Retina (tissue), 1 donor: Measurements from ENCODE around the gene MXD4.
"Not testable (repeated sequence)": the region's sequence is repeated elsewhere in the genome, so short reads cannot be mapped to it uniquely, and the experiment has no call there.

Experiments
- DNase-seq: peaks from one replicate; pipeline ENCODE4 v3.0.0-alpha.2; 2016

MXD4 gene

DNA sequence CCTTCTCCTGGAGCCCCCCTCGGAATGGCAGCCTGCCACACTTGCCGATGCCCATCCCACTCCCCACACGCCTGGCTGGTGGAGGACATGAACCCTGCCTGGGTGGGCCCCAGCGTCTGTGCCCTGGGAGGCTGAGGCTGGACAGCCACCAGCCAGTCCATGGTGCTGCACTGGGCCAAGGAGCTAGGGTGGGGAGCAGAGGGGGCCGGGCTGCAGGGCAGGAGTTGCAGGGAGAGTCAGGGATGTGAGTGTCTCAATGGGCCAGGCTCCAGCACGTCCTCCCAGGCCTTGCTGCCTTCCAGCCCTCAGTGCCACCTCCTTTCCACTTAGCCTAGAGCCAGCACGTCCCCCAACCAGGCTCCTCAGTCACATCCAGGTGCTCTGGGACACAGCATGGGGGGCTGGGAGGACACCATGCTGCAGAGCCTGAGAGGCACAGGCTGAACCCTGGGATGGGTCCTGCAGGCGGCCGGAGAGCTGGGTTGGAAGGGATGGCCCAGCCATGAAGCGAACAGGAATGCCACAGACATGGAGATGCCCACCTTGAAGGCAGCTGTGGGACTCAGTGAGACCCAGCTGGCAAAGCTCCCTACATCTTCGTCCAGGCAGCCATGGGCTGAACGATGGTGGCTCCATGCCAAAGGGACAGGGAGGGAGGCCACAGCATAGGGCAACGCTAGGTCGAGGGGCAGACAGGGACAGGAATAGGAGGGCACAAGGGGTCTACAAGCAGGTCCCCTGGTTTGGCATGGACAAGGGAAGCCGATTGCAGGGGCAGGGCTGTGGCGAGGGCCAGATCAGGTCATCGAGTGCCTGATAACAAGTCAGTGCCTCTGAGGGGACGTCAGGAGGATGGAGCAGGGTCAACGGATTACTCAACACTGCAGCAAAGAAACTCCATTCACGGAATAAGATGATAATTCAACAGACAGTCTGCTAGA is 30.1 kb upstream of the MXD4 start:
- no peak for DNase-seq

DNA sequence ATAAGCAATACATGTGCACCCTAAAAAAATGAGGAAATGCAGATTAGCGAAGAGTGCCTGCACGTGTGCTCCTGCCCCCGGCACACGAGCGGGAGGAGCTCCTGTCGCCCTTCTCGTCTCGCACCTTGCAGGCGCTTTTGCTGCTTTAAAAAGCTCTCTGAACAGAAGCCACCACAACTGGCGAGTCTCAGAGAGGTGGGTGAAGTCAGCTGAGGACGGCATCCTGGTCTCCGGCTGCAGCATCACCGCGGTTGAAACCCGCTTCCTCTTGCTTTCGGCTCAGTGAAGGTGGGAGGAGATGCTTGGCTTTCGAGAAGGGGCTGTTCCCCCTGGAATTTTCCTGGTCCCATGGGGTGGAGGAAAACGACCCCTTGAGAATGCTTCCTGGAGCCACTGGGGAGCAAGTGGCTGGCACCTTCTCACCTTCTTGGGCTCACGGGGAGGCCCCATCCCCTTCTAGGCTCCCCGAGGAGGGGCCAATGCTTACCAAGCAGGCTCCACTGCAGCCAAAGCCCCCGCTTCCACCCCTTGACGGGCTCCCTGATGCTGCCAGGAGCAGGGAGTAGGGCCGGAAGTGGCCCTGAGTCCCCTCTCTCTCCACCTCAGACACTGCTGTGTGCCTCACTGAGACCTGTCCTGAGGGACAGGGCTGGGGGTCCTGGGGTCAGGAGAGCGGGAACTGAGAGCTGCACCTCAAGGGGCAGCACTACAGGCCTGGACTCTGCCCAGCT is 29.2 kb upstream of the MXD4 start:
- no peak for DNase-seq

DNA sequence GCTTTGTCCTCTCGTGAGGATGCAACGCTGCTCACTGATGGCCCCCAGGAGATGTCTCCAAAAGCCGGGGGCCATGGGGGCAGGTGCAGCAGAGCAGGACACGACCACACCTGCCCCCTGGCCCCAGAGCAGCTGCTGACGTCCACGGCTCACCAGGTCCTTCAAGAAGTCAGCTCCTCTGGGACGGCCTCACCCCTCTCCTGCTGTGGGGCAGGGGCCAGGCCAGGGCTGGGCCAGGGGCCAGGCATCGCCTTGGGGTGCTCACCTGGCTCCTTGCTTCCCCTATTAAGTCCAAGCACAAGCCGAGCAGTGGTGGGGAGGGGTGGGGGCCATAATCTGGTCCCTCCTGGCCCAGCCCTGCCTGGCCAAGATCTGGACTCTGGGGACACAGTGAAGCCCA is 28.6 kb upstream of the MXD4 start:
- DNase-seq = no peak

DNA sequence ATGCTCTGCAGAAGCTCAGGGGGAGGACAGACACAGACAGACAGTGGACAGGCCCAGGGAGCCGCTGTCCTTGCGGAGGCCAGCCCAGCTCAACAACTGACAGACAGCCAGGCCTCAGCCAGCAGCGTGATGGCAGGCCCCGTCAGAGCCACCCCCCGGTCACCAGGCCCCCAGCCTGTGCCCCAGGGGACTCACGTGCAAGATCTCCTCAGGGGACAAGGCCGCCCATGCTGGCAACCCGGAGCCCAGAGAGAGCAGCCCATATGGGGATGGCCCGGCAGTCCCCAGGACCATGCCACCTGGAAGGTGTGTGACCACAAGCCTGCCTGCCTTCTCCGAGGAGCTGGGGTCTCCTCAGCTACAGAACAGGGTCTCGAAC is 28.0 kb upstream of the MXD4 start:
- no peak for DNase-seq

DNA sequence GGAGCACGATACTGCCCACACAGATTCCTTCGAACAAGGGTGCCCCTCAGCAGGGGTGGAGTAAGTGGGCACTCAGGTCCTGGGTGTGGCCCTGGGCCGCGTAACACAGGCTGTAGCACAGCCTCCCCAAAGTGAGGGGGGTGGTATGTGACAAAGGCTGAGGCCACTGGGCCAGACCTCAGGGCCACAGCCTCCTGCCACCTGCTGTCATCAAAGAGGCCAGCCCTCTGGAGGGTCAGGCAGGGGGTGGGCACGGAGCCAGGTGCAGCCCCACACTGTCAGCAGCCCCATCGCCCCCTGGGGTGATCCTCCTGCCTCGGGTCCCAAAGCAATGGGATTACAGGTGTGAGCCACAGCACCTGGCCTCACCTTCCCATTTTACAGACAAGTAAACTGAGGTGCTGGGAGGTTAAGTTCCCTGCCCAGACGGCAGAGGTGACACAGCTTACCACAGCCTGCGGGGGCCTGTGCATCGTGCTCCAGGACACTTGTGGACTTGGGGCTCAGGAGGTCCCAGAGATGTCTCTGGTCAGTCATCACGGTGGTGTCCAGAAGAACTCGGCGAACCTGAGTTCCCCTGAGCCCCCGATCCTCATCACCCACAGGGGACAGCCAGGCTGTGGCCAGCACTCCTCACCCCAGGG is 27.5 kb upstream of the MXD4 start:
- DNase-seq = no peak

DNA sequence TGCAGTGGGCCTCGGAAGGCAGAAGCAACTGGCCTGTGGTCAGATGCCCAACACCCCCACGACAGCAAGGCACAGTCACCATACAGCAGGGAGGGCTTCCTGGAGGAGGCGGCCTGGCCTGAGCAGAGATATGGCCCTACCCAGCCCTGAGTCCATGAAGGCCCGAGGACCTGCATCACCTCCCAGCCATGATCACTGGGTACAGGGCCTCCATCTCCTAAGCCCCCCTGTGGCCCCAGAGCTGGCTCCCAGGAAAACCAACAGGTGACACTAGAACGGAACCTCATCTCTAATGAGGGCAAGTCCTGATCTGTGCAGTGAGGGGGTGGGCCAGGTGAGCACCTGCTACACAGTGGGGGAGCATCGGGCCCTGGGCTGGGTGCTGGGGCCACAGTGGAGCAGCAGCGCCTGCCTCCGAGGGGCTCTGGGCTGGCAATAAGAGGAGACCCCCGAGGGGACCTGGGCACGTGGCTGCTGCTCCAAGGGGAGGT is 26.2 kb upstream of the MXD4 start:
- DNase-seq = no peak

DNA sequence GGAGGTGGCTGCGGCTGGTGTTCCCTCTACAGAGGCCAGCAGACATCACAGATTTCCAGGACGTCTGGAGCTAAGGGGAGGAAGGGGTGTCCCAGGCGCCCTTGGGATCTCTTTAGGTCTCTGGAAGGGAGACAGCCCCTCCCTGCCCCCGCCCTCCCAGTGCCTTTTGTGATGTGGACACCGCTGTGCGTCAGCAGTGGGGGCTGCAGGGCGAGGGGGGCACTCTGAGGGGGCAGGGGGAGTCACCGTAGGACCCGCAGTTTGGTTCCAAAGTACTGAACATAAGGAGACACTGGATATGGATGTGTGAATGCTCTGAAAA is 25.6 kb upstream of the MXD4 start:
- no peak for DNase-seq

DNA sequence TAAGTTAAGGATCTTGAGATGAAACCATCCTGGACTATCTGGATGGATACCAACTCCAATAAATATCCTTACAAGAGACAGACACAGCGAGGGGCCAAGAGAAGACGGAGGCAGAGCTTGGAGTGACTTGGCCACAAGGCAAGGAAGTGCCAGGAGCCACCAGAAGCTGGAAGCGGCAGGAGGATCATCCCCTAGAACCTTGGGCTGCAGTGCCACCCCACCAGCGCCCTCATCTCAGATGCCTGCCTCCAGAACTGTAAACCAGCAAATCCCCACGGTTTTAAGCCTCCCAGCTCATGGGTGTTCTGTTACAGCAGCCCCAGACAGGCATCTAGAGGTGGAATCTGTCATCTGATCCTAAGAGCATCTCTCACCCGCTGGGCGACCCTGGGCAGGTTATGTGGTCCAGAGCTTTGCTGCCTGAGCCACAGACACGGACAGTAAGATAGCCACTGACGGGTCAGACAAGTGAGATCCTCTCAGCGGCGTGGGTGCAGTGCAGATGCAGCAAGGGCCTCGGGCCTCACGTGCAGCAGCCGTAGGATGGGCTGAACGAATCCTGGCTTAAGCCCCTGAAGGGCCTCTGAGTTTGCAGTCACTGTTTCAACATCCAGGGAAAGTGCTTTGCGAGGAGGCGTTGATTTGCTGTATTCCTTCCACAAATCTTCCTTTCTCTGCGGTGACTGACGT is 25.1 kb upstream of the MXD4 start:
- DNase-seq = no peak

DNA sequence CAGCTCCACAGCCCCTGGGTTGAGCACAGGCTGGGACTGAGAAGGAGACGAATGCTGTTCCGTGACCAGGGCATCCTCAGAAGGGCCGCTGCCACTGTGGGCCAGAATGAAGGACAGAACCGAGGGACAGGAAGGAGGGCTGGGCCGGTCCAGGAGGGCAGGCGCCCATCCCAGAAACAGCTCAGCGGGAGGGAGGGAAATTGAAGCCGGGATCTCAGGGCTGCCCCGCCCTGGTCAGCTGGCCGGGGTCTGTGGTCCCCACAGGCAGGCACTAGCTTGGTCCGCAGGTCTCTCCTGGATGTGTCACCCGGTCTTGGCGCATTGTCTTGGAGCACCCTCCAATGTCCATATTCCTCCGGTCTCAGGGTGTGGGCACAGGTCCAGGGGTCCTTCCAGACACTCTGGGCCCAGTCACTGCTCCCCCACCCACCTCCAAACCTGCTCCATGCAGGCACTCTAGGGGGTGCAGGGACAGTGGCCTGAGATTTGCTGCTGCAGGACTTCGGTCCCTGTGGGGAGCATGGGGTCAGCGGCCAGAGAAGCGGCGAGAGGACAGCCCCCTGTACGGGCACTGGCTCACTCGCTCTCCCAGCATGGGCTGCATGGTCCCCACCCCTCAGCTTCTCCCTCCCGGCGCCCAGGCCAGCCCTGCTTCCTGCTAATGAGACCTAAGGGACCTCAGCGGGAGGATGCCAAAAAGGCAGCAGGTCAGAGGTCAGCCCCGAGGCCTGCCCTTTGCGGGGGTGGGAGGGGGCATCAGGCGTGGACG is 23.9 kb upstream of the MXD4 start:
- DNase-seq = no peak

DNA sequence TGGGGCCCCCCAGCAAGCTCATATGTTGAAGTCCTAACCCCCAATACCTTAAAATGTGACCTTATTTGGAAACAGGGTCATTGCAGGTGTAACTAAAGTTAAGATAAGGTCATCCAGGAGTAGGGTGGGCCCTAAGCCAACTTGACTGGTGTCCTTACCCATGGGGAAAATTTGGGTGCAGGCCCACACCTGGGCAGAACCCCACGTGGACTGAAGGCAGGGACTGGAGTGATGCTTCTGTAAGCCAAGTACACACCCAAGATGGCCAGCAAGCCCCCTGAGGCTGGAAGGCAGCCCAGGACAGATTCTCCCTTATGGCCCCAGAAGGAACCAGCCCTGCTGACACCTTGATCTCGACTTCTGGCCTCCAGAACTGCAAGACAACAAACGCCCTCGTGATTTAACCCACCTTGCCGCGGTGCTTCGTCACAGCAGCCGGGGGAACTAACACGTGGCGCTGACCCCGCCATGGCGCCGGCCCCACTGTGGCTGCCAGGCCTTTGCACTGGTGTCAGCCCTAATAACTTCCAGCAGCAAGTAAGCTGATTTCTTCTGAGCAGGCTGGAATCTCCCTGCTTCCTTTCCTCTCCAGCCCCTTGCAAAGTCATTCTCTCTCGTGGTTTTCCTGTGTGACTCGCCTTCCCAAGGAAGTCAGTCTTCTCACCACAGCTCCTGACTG is 23.2 kb upstream of the MXD4 start:
- DNase-seq = no peak

DNA sequence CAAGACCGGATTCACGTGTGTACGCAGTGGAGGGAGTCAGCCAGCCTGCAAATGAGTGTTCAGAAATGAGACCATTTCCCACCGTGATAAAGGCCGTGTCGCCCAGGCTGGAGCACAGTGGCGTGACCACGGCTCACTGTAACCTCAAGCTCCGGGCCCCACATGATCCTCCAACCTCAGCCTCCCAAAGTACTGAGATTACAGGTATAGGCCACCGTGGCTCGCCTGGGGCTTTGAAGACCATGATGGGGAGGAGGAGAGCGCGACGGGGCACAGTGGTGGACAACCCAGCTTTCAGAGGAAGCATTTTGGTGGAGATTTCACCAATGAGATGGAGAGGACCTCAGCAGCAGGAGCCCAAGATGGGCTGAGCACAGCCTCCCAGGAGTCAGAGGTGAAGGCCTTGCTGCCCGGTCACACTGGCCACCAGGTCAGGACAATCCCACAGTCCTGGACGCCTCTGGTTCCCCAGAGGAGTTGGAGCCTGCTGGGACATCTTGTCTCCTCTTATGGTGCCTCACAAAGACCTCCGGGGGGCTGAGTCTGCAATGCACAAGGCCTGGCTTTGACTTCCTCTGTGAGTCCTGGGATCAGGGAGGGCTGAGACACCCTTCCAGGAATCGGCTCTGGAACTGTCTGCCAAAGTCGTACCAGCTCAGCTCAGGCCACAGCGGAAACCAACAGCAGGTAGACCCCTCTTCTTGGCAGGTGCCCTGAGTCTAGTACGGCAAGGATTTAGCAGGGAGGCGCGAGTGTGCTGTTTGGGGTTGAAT is 22.4 kb upstream of the MXD4 start:
- no peak for DNase-seq

DNA sequence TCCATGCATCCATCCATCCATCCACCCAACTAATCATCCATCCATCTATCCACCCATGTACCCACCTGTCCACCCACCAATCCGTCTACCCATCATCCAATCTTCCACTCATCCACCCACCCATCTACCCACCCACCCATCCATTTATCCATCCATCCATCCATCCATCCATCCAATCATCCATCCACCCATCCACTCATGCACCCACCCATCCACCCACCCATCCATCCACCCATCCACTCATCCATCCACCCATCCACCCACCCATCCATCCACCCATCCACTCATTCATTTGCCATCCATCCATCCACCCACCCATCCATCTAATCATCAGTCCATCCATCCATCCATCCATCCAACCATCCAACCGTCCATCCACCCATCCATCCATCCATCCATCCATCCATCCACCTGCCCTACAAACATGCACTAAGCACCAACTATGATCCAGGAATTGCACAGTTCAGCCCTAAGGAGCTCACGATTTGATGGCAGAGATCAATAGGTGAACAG is 21.3 kb upstream of the MXD4 start:
- DNase-seq = no peak

DNA sequence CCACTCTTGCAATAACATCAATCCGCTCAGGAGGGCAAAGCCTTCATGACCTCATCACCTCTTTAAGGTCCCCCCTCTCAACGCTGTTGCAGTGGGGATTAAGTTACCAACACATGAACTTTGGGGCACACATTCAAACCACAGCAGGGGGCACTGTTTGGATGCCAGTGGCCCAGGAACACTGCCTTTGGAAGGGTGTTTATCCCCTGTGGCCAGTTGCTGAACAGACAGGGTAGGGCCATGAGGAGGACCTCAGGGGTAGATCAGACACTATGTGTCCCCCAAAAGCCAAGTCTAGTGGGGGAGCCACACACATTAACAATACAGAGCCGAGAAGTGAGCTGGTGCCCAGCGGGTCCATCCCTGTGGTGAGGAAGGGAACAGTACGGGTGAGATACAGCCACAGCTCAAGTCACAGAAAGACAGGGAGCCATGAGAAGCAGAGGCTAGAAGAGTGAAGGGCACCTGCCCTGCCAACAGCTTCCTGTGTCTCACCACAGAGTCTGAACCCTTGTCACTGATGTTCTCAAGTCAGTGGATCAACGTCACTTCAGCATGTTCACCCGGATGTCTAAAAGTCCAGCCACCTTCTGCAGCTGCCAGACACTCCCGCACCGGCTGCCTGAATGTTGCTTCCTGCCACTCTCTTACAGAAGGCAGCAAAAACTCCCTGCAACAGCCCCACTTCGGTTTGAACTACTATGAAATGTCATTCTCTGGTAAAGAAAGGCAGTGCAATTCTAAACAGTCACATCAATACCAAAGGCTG is 19.9 kb upstream of the MXD4 start:
- no peak for DNase-seq

DNA sequence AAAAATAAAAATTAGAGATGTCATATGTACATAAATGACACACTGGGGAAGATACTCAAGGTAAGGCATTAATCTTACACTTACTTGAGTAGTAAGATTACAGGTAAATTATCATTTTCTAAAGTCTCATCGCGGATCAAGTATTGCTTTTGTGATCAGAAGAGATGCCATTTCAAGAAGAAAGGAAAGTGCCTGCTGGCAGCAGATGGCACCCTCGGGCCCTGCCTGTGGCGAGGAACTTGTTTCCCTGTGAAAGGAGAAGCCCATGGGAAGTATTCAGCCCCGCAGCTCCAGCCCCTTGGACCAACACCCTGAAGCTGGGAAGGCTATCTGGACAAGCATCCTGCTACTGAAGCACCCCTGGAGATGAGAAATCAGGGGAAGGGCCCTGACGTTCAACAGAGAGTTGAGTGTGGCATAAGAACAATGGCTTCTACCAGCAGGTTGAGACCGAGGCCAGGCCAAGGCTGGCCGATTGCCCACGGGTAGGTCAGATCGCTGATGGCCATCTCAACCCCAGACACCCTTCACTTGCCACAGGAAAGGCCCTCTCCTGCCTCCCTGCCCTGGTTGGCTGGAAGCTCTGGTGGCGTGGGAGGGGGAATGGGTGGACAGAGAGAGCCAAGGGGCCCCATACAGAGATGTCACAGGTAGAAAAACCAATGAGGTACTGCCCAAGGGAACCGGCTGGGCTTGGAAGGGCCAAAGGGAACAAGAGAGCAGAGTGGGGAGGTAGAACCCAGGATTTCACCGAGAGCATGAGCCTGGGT is 18.8 kb upstream of the MXD4 start:
- no peak for DNase-seq

DNA sequence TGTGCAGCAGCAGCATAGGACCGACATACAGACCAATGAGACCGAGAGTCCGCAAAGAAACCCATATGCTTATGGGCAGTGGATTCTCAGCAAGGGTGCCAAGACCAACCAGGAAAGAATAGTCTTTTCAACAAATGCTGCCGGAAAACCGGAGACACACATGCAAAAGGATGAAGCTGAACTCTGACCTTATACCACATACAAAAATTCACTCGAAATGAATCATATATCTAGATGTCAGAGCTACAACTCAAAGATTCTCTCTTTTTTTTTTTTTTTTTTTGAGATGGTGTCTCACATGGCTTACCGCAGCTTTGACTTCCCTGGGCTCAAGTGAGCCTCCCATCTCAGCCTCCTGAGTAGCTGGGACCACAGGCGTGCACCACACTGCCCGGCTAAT is 16.0 kb upstream of the MXD4 start:
- DNase-seq = no peak

DNA sequence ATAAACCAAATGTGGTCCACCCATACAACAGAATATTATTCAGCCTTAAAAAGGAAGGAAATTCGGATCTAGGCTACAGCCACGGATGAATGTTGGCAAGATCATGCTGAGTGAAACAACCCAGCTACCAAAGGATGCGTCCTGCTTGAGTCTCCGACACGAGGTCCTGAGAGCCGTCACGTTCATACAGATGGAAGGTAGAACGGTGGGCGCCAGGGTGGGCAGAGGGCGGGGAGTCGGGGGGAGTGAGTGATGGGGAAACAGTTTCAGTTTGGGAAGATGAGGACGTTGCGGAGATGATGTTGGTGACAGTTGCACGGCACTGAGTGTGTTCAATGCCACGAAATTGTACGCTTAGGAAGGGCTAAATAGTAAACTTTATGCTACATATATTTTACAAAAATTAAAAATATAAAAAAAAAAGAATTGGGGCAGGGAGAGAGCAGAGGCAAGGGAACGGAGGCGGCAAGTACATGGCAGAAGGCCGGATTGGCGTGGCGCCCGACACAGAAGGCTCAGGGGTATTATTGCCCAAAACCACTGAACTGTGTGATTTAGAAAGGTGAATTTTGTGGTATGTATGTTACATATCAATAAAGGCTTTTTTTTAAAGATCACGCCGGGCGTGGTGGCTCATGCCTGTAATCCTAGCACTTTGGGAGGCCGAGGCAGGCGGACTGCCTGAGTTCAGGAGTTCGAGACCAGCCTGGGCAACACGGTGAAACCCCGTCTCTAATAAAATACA is 14.8 kb upstream of the MXD4 start:
- no peak for DNase-seq

DNA sequence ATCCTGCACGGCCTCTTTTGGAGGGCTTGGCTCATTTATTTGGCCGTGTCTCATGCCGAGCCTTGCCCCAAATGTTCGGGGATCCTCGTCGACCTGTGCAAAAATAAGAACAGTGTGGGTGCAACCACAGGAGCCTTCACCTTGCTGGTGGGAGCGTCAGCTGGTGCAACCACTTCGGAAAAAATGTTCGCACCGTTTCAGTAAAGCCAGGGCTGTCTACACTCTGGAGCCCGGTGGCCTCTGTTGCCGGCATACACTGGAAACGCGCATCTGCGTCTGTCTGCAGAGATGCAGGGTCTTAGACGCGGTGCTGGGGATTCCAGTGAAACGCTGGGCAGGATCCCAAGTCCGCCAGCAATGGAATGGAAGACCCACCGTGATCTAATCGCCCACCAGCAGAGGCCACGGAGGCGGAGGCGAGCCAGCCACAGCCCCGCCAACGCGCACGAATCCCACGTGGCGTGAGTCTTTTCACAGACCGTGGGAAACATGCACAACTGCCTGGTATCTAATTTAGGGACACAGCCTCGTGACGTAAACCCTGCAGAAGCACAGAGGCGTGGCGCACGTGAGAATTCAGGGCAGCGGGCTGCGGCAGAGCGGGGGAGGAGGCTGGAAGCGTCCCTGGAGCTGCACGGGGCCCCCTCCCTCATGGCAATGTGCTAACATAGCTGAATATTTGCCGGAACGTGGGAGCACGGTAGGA is 13.8 kb upstream of the MXD4 start:
- DNase-seq = no peak

DNA sequence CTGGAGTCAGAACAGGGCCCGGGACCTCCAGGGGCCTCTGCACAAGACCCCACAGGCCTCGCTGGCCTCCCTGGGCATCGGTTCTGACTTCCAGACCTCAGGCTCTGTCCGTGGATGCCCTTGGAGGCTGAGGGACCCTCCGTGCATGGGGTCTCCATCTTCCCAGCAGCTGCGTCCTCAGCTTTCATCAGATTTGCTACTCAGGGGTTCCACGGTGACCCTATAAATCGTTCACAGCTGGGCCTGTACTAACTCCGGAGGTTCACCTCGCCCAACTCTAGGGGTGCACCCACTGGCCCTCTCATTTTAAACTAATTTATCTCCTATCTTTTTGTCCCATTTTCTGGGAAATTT is 13.1 kb upstream of the MXD4 start:
- not testable (repeated sequence) for DNase-seq
